Stimulated activated CD8-positive, alpha-beta memory T cell treated with anti-CD3 and anti-CD28 coated beads, Interleukin-15, amount 100 ng/mL, for 1 hour (primary cell): ENCODE results near the gene PHLDB2.

ENCODE experiments used
- DNase-seq: peaks from one replicate; pipeline ENCODE4 v3.0.0-alpha.2; 2020; ENCODE audit warnings: low read depth

The PHLDB2 gene

GRCh38 chr3:111884411-111885018 is 25.4 kb downstream of the PHLDB2 start:
- no peak for DNase-seq

- no peak for DNase-seq
Measured at GRCh38 chr3:111885578-111885977, 26.5 kb downstream of the PHLDB2 start.

- no peak for DNase-seq
Measured at GRCh38 chr3:111890051-111890580, 31.1 kb downstream of the PHLDB2 start.

- no peak for DNase-seq
Measured at GRCh38 chr3:111892070-111892469, 33.0 kb downstream of the PHLDB2 start.

GRCh38 chr3:111895071-111895470 is 36.0 kb downstream of the PHLDB2 start:
- no peak for DNase-seq

GRCh38 chr3:111899966-111900365 is 40.9 kb downstream of the PHLDB2 start:
- DNase-seq, result no peak

- DNase-seq, result no peak
Measured at GRCh38 chr3:111901637-111902036, 42.6 kb downstream of the PHLDB2 start.

- no peak for DNase-seq
Measured at GRCh38 chr3:111902534-111902933, 43.5 kb downstream of the PHLDB2 start.

GRCh38 chr3:111903067-111903511 is 44.0 kb downstream of the PHLDB2 start:
- DNase-seq, result no peak

GRCh38 chr3:111904376-111905241 is 45.5 kb downstream of the PHLDB2 start:
- DNase-seq, result no peak

GRCh38 chr3:111906656-111907055 is 47.6 kb downstream of the PHLDB2 start:
- DNase-seq, result no peak

GRCh38 chr3:111907151-111907550 is 48.1 kb downstream of the PHLDB2 start:
- DNase-seq, result no peak

- no peak for DNase-seq
Measured at GRCh38 chr3:111910806-111911205, 51.7 kb downstream of the PHLDB2 start.

GRCh38 chr3:111911446-111911845 is 52.4 kb downstream of the PHLDB2 start:
- no peak for DNase-seq

GRCh38 chr3:111913163-111913763 is 54.2 kb downstream of the PHLDB2 start:
- DNase-seq, result no peak

GRCh38 chr3:111915905-111916304 is 56.8 kb downstream of the PHLDB2 start:
- no peak for DNase-seq

GRCh38 chr3:111917300-111917699 is 58.2 kb downstream of the PHLDB2 start:
- DNase-seq, result no peak

GRCh38 chr3:111919370-111920065 is 60.5 kb downstream of the PHLDB2 start:
- DNase-seq, result no peak

GRCh38 chr3:111921181-111921580 is 62.1 kb downstream of the PHLDB2 start:
- DNase-seq, result no peak

- DNase-seq, result no peak
Measured at GRCh38 chr3:111923095-111923771, 64.2 kb downstream of the PHLDB2 start.

- no peak for DNase-seq
Measured at GRCh38 chr3:111923806-111924205, 64.7 kb downstream of the PHLDB2 start.

- no peak for DNase-seq
Measured at GRCh38 chr3:111924283-111924682, 65.2 kb downstream of the PHLDB2 start.
